ENCODE data around the gene SLC18B1.
A peak's percentile ranks its signal among the peaks of the same experiment; 100 is the strongest.

SLC18B1 gene

DNA sequence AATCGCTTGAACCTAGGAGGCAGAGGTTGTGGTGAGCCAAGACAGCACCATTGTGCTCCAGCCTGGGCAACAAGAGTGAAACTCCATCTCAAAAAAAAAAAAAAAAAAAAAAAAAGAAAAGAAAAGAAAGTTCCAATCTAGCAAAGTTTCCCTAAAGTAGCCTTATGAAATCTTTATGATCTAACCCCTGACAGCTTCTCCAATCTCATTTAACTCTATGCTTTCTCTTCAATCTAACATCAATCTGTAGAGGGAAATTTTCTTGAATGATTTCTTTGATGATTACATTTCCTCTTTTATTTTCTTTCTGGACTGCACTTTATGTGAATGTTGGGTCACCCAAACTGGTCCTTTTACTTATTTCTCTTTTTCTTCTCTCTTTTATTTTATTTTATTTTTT is 2.2 kb upstream of the SLC18B1 start:
- in situ Hi-C loops (cut with MboI; ENCODE audit: low sequenced_read_pairs, unreplicated experiment): no loop called here
- DNase-seq (ENCODE audit: low spot score): no peak
- TF ChIP-seq, protein P1, sequence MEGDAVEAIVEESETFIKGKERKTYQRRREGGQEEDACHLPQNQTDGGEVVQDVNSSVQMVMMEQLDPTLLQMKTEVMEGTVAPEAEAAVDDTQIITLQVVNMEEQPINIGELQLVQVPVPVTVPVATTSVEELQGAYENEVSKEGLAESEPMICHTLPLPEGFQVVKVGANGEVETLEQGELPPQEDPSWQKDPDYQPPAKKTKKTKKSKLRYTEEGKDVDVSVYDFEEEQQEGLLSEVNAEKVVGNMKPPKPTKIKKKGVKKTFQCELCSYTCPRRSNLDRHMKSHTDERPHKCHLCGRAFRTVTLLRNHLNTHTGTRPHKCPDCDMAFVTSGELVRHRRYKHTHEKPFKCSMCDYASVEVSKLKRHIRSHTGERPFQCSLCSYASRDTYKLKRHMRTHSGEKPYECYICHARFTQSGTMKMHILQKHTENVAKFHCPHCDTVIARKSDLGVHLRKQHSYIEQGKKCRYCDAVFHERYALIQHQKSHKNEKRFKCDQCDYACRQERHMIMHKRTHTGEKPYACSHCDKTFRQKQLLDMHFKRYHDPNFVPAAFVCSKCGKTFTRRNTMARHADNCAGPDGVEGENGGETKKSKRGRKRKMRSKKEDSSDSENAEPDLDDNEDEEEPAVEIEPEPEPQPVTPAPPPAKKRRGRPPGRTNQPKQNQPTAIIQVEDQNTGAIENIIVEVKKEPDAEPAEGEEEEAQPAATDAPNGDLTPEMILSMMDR (IDR thresholded peaks at IDR 0.05; ENCODE audit: borderline replicate concordance, control extremely low read depth, extremely low read depth, insufficient read depth, missing control alignments): no peak

DNA sequence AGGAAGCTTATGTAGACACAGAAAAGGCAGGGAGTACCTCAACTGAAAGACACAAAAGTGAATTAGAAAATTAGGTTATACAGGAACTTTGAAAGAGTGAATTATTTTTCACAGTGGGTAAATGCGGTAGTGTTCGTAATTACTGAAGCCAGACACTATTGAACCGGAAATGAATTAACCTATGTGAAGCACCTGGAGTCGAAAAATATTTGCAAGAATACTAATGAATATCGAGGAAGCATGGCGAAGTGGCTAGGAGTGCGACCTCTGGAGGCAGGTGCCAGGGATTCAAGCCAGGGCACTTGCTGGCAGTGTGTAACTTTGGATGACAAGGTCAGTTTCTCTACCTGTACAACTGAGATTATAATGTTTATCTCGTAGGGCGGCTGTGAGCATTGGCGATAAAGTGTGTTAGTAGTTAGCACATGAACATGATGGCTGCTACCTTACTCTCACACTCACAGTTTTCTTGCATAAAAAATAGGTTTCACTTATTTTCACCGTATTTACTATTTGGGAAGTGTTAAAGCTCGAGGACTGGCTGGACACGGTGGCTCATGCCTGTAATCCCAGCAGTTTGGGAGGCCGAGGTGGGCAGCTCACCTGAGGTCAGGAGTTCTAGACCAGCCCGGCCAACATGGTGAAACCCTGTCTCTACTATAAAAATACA is 567 bp upstream of the SLC18B1 start:
- peak; percentile 78 for DNase-seq (ENCODE audit: low spot score)
- in situ Hi-C loops (cut with MboI; ENCODE audit: low sequenced_read_pairs, unreplicated experiment): no loop called here
- TF ChIP-seq, protein P1 (IDR thresholded peaks at IDR 0.05; ENCODE audit: borderline replicate concordance, control extremely low read depth, extremely low read depth, insufficient read depth, missing control alignments): peak; percentile 81

DNA sequence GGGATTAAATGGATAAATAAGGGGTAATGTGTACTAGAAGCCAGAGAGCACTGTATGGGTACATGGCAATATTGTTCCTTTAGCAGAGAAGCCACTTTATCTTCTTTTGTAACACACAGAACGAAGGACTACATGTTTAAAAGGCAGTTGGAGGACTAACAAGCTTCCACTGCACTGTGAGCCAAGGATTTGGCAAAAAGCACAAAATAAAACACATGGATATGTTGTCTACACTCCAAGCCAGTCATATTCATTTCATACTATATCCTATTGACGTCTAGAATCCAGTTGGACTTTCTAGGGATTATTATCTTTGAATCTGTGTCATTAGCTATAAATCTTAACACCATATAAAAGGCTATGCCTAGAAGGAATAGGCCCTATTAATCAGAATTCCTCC is 3.0 kb downstream of the SLC18B1 start:
- no peak for DNase-seq (ENCODE audit: low spot score)
- TF ChIP-seq, protein P1 (IDR thresholded peaks at IDR 0.05; ENCODE audit: borderline replicate concordance, control extremely low read depth, extremely low read depth, insufficient read depth, missing control alignments): no peak
- in situ Hi-C loops (cut with MboI; ENCODE audit: low sequenced_read_pairs, unreplicated experiment): no loop called here

DNA sequence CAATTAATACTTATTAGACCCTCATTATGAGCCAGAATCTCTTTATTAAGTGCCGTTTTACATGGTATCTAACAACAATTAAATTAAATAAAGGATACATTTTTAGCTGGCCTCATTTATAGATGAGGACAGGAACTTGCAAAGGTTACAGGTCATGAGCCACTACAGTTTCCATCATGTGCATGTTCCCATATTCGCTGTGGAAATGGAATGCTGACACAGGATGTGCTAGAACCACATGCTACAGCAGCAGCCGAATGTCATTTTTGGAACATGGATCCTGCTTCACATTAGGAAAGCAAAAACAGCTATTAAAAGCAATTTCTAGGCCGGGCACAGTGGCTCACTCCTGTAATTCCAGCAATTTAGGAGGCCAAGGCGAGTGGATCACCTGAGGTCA is 5.9 kb downstream of the SLC18B1 start:
- DNase-seq (ENCODE audit: low spot score): no peak
- in situ Hi-C loops (cut with MboI; ENCODE audit: low sequenced_read_pairs, unreplicated experiment): no loop called here
- TF ChIP-seq, protein P1 (IDR thresholded peaks at IDR 0.05; ENCODE audit: borderline replicate concordance, control extremely low read depth, extremely low read depth, insufficient read depth, missing control alignments): no peak

GRCh38 chr6:132790450-132790849 is 8.0 kb downstream of the SLC18B1 start:
- no peak for DNase-seq (ENCODE audit: low spot score)
- TF ChIP-seq, protein P1 (IDR thresholded peaks at IDR 0.05; ENCODE audit: borderline replicate concordance, control extremely low read depth, extremely low read depth, insufficient read depth, missing control alignments): no peak
- in situ Hi-C loops (cut with MboI; ENCODE audit: low sequenced_read_pairs, unreplicated experiment): no loop called here

GRCh38 chr6:132789396-132789776 is 9.1 kb downstream of the SLC18B1 start:
- TF ChIP-seq, protein P1 (IDR thresholded peaks at IDR 0.05; ENCODE audit: borderline replicate concordance, control extremely low read depth, extremely low read depth, insufficient read depth, missing control alignments): no peak
- no peak for DNase-seq (ENCODE audit: low spot score)
- in situ Hi-C loops (cut with MboI; ENCODE audit: low sequenced_read_pairs, unreplicated experiment): no loop called here

Data from GM13976 (cell line).